Measurements from ENCODE around the gene KIF14. TPM values are rescaled to one million over a fixed set of nuclear protein-coding genes. Genes with fewer than 3 reads are reported as not detected.

Gene KIF14
- total and polyA plus RNA-seq, 2 of the 8 experiments (the other 6 are each of a cell fraction or from before 2014, with no cell fraction given), result 2.6 to 23.3 TPM

DNA sequence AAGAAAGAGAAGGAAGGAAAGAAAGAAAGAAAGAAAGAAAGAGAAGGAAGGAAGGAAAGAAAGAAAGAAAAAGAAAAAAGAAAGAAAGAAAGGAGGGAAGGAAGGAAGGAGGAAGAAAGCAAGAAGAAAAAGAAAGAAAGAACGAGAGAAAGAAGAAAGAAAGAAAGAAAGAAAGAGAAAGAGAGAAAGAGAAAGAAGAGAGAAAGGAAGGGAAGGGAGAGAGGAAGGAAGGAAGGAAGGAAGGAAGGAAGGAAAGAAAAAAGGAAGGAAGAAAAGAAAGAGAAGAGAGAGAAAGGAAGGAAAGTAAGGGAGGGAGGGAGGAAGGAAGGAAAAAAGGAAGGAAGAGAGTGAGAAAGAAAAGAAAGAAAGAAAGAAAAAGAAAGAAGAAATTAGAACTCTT lies 115.3 kb downstream of the KIF14 start (continued):
- TF ChIP-seq, protein P1, sequence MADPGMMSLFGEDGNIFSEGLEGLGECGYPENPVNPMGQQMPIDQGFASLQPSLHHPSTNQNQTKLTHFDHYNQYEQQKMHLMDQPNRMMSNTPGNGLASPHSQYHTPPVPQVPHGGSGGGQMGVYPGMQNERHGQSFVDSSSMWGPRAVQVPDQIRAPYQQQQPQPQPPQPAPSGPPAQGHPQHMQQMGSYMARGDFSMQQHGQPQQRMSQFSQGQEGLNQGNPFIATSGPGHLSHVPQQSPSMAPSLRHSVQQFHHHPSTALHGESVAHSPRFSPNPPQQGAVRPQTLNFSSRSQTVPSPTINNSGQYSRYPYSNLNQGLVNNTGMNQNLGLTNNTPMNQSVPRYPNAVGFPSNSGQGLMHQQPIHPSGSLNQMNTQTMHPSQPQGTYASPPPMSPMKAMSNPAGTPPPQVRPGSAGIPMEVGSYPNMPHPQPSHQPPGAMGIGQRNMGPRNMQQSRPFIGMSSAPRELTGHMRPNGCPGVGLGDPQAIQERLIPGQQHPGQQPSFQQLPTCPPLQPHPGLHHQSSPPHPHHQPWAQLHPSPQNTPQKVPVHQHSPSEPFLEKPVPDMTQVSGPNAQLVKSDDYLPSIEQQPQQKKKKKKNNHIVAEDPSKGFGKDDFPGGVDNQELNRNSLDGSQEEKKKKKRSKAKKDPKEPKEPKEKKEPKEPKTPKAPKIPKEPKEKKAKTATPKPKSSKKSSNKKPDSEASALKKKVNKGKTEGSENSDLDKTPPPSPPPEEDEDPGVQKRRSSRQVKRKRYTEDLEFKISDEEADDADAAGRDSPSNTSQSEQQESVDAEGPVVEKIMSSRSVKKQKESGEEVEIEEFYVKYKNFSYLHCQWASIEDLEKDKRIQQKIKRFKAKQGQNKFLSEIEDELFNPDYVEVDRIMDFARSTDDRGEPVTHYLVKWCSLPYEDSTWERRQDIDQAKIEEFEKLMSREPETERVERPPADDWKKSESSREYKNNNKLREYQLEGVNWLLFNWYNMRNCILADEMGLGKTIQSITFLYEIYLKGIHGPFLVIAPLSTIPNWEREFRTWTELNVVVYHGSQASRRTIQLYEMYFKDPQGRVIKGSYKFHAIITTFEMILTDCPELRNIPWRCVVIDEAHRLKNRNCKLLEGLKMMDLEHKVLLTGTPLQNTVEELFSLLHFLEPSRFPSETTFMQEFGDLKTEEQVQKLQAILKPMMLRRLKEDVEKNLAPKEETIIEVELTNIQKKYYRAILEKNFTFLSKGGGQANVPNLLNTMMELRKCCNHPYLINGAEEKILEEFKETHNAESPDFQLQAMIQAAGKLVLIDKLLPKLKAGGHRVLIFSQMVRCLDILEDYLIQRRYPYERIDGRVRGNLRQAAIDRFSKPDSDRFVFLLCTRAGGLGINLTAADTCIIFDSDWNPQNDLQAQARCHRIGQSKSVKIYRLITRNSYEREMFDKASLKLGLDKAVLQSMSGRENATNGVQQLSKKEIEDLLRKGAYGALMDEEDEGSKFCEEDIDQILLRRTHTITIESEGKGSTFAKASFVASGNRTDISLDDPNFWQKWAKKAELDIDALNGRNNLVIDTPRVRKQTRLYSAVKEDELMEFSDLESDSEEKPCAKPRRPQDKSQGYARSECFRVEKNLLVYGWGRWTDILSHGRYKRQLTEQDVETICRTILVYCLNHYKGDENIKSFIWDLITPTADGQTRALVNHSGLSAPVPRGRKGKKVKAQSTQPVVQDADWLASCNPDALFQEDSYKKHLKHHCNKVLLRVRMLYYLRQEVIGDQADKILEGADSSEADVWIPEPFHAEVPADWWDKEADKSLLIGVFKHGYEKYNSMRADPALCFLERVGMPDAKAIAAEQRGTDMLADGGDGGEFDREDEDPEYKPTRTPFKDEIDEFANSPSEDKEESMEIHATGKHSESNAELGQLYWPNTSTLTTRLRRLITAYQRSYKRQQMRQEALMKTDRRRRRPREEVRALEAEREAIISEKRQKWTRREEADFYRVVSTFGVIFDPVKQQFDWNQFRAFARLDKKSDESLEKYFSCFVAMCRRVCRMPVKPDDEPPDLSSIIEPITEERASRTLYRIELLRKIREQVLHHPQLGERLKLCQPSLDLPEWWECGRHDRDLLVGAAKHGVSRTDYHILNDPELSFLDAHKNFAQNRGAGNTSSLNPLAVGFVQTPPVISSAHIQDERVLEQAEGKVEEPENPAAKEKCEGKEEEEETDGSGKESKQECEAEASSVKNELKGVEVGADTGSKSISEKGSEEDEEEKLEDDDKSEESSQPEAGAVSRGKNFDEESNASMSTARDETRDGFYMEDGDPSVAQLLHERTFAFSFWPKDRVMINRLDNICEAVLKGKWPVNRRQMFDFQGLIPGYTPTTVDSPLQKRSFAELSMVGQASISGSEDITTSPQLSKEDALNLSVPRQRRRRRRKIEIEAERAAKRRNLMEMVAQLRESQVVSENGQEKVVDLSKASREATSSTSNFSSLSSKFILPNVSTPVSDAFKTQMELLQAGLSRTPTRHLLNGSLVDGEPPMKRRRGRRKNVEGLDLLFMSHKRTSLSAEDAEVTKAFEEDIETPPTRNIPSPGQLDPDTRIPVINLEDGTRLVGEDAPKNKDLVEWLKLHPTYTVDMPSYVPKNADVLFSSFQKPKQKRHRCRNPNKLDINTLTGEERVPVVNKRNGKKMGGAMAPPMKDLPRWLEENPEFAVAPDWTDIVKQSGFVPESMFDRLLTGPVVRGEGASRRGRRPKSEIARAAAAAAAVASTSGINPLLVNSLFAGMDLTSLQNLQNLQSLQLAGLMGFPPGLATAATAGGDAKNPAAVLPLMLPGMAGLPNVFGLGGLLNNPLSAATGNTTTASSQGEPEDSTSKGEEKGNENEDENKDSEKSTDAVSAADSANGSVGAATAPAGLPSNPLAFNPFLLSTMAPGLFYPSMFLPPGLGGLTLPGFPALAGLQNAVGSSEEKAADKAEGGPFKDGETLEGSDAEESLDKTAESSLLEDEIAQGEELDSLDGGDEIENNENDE (IDR thresholded peaks at IDR 0.05; ENCODE audit: insufficient replicate concordance, low read length), result no peak

All from H1 (cell line).